ENCODE measurements around the gene GTSE1. TPM values are rescaled to one million over a fixed set of nuclear protein-coding genes. Genes with fewer than 3 reads are reported as not detected.

The GTSE1 gene
- total and polyA plus RNA-seq, 4 experiments from 2014 or later, result 0.64 TPM; not detected in 3

DNA sequence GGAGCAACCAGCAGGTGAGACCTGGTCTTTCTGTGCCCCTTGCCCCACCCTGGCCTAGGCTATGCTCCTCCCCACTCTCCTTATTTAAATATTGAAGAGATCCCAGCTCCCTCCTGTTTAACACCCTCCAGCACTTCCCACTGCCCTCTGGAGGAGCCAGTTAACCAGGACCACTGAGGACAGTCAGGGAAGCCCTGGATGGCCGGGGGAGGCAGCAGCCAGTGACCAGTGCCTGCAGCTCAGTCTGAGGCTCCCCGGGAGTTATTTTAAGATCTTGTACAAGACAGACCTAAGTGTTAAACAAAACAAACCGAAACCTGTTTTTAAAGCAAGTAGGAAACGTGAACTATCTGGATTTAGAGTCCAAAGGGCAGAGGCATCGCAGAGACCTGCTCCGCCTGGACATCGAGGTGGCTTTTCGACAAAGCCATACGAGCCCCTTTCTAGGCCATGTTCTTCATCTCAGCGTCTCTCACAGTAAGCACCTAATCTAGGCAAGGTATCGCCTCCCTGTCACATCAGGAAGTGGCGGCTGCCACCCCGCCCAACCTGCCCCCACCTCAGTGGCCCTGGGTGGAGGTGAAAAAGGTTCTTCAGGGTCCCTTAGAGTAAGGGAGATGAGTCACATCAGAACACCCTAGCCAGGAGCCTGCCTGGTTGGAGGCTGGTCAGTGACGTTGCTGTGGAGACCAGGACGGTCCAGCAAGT is 74.1 kb downstream of the GTSE1 start:
- POLR2A ChIA-PET (ENCODE audit: partially characterized antibody), result interaction anchor here (1.1 kb wide), 1 partner anchor 35 kb away, joined by 4 read pairs; the partner anchor contains the start of gene TRMU
- peaks cover 0 to 7% of the 10 kb centered on the region in 2 donors for H3K27me3 Mint-ChIP-seq
- peak overlapping the region in 7 of 8 donors; percentile 30 to 72 (median 51) for H3K4me3 Mint-ChIP-seq
- peak overlapping the region; percentile 66 to 86 (median 82) for H3K27ac Mint-ChIP-seq
- intact Hi-C loops (cut with micrococcal nuclease), result no loop called here
- Histone ChIP-seq H3K27ac (ENCODE audit: low read depth, low read length) (no peak overlapping the region), H3K36me3 (ENCODE audit: insufficient read depth, low read length) (no peaks in the 10 kb centered on the region), H3K4me1 (ENCODE audit: insufficient read depth, low read length) (peaks cover 44% of the 10 kb centered on the region), H3K4me3 (ENCODE audit: low read length in 2 of 2) (no peak overlapping the region), H3K27me3 (ENCODE audit: insufficient read depth, low read length) (no peaks in the 10 kb centered on the region), H3K9me3 (ENCODE audit: control insufficient read depth in 1 of 2, low read length in 2 of 2) (no peaks in the 10 kb centered on the region)
- H3K9me3 Mint-ChIP-seq, result peaks cover 0 to 11% (median 2%) of the 10 kb centered on the region in 8 donors
- no peaks in the 10 kb centered on the region for H3K36me3 Mint-ChIP-seq
- CTCF ChIA-PET (ENCODE audit: partially characterized antibody), result interaction anchor here (1.5 to 4.8 kb wide), 2 partner anchors 14 to 170 kb away, joined by 3 to 70 read pairs; no protein-coding TSS in a partner anchor
- DNase-seq, result peak; percentile 20 to 72 (median 41)
- peaks cover 24 to 47% (median 35%) of the 10 kb centered on the region in 4 donors for H3K4me1 Mint-ChIP-seq

DNA sequence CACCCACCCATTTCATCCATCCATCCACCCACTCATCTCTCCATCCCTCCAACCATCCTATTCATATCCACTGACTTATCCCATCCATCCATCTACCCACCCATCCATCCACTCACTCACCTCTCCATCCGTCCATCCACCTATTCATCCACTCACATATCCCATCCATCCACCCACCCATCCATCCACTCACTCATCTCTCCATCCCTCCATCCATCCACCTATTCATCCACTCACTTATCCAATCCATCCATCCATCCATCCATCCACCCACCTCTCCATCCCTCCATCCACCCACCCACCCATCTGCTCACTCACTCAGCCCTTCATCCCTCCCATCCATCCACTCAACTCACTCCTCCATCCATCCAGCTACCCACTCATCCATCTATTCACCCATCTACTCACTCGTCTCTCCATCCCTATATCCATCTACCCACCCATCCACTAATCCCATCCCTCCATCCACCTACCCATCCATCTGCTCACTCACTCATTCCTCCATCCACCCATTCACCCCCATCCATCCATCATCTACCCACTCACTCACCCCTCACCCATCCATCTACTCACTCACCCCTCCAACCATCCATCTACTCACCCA is 75.1 kb downstream of the GTSE1 start:
- Histone ChIP-seq H3K36me3 (ENCODE audit: insufficient read depth, low read length) (no peaks in the 10 kb centered on the region), H3K27me3 (ENCODE audit: insufficient read depth, low read length) (no peaks in the 10 kb centered on the region), H3K4me3 (ENCODE audit: low read length in 2 of 2) (no peak overlapping the region), H3K27ac (ENCODE audit: low read depth, low read length) (no peak overlapping the region), H3K4me1 (ENCODE audit: insufficient read depth, low read length) (peaks cover 44% of the 10 kb centered on the region), H3K9me3 (ENCODE audit: control insufficient read depth in 1 of 2, low read length in 2 of 2) (no peaks in the 10 kb centered on the region)
- POLR2A ChIA-PET (ENCODE audit: partially characterized antibody), result no interaction called here
- Mint-ChIP-seq H3K4me3 (peak overlapping the region in 2 of 8 donors; percentile 39 to 43), H3K27ac (peak overlapping the region in 2 of 7 donors; percentile 66 to 86), H3K27me3 (peaks cover 0 to 7% of the 10 kb centered on the region in 2 donors), H3K36me3 (no peaks in the 10 kb centered on the region), H3K9me3 (peaks cover 0 to 18% (median 7%) of the 10 kb centered on the region in 8 donors), H3K4me1 (peaks cover 24 to 50% (median 35%) of the 10 kb centered on the region in 4 donors)
- CTCF ChIA-PET (ENCODE audit: partially characterized antibody), result no interaction called here
- intact Hi-C loops (cut with micrococcal nuclease), result no loop called here
- no peak for DNase-seq

DNA sequence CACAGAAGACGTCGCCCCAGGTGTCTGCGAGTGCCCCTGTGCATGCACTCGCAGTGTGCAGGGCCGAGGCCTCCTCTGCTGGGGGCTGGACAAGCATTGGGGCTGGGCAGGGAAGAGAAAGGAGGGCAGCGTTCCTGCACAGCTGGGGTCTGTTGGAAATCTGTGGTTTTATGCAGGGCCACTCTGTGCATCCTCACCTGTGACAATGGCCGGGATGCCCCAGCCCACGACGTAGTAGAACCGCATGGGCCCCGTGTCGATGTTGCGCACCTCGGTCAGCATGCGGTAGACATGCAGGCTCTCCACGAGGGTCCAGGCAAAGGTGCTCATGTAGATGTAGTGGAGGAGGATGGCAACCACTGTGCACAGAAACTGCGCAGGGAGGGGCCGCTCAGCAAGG is 76.0 kb downstream of the GTSE1 start:
- H3K36me3 Mint-ChIP-seq, result no peaks in the 10 kb centered on the region
- peaks cover 0 to 23% (median 7%) of the 10 kb centered on the region in 8 donors for H3K9me3 Mint-ChIP-seq
- Histone ChIP-seq H3K27me3 (ENCODE audit: insufficient read depth, low read length) (no peaks in the 10 kb centered on the region), H3K9me3 (ENCODE audit: control insufficient read depth in 1 of 2, low read length in 2 of 2) (no peaks in the 10 kb centered on the region), H3K27ac (ENCODE audit: low read depth, low read length) (no peak overlapping the region), H3K36me3 (ENCODE audit: insufficient read depth, low read length) (no peaks in the 10 kb centered on the region), H3K4me1 (ENCODE audit: insufficient read depth, low read length) (peaks cover 44% of the 10 kb centered on the region), H3K4me3 (ENCODE audit: low read length in 2 of 2) (no peak overlapping the region)
- intact Hi-C loops (cut with micrococcal nuclease), result no loop called here
- no peak for DNase-seq
- POLR2A ChIA-PET (ENCODE audit: partially characterized antibody), result no interaction called here
- H3K27me3 Mint-ChIP-seq, result peaks cover 2 to 7% of the 10 kb centered on the region in 2 donors
- peak overlapping the region in 2 of 8 donors; percentile 46 to 49 for H3K4me3 Mint-ChIP-seq
- H3K4me1 Mint-ChIP-seq, result peaks cover 24 to 48% (median 34%) of the 10 kb centered on the region in 4 donors
- H3K27ac Mint-ChIP-seq, result peak overlapping the region in 1 of 7 donors; percentile 54
- CTCF ChIA-PET (ENCODE audit: partially characterized antibody), result no interaction called here

DNA sequence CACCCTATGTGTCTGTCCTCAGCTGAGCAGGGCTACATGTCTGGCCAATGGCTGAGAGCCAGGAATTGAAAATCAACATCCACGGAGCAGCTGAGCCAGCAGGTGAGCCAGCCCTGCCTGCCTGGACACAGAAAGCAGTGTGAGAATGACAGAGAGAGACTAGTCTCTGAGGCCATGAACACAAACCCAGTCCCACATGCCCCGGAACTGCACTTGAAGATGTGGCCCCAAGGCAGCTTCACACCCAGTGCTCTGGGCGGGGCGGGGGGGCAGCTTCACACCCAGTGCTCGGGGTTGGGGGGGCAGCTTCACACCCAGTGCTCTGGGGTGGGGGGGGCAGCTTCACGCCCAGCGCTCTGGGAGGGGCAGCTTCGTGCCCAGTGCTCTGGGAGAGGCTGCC is 76.5 kb downstream of the GTSE1 start:
- ChIA-PET CTCF (ENCODE audit: partially characterized antibody) (interaction anchor here (0.8 kb wide), 1 partner anchor 8 kb away, joined by 3 read pairs; no protein-coding TSS in a partner anchor), POLR2A (ENCODE audit: partially characterized antibody) (no interaction called here)
- intact Hi-C loops (cut with micrococcal nuclease), result no loop called here
- H3K36me3 ChIP-seq (ENCODE audit: insufficient read depth, low read length), result no peaks in the 10 kb centered on the region
- no peaks in the 10 kb centered on the region for H3K9me3 ChIP-seq (ENCODE audit: control insufficient read depth in 1 of 2, low read length in 2 of 2)
- Mint-ChIP-seq H3K27me3 (peaks cover 2 to 7% of the 10 kb centered on the region in 2 donors), H3K4me3 (peak overlapping the region in 2 of 8 donors; percentile 46 to 49), H3K9me3 (peaks cover 0 to 23% (median 7%) of the 10 kb centered on the region in 8 donors), H3K36me3 (no peaks in the 10 kb centered on the region), H3K4me1 (peaks cover 22 to 46% (median 31%) of the 10 kb centered on the region in 4 donors), H3K27ac (peak overlapping the region in 1 of 7 donors; percentile 54)
- no peak overlapping the region for H3K4me3 ChIP-seq (ENCODE audit: low read length in 2 of 2)
- H3K27me3 ChIP-seq (ENCODE audit: insufficient read depth, low read length), result no peaks in the 10 kb centered on the region
- peak in 1 of 5 donors; percentile 5 for DNase-seq
- H3K27ac ChIP-seq (ENCODE audit: low read depth, low read length), result no peak overlapping the region
- peaks cover 44% of the 10 kb centered on the region for H3K4me1 ChIP-seq (ENCODE audit: insufficient read depth, low read length)

DNA sequence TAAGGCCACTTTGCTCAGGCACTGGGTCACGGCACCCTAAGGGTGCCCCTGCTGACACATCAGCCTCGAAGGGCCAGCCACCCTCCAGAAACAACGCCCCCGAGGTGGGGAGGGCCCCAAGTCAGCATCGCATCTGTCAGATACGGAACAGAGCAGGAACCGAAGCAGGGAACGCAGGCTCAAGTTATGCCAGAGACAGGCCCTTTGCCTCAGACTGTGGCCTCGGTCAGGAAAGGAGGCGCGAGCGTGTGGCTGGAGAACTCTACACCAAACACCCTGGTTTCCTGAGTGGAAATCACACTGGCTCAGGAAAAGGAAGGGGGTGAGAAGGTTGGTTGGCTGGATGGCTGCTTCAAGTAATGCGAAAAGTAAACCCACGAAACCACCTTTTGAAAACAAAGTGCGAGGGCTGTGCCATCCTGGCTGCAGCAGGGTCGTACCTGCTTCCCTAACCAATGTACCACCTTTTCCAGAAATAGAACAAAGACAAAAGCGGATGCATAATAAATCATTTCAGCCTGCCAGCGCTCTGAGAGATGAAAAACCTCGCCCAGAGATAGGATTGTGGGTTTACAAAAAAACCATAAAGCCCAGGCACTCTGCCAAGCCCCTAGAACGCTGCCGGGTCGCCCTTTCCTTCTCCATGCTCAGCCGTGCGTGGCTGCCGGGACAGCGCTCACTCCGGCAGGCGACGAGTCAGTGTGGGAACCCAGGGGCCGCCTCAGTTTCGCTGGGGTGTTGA is 77.4 kb downstream of the GTSE1 start:
- DNase-seq, result peak in 4 of 5 donors; percentile 26 to 45 (median 40)
- peaks cover 22 to 46% (median 31%) of the 10 kb centered on the region in 4 donors for H3K4me1 Mint-ChIP-seq
- no peaks in the 10 kb centered on the region for H3K9me3 ChIP-seq (ENCODE audit: control insufficient read depth in 1 of 2, low read length in 2 of 2)
- peaks cover 44% of the 10 kb centered on the region for H3K4me1 ChIP-seq (ENCODE audit: insufficient read depth, low read length)
- ChIA-PET POLR2A (ENCODE audit: partially characterized antibody) (no interaction called here), CTCF (ENCODE audit: partially characterized antibody) (interaction anchor here (0.8 kb wide), 1 partner anchor 9 kb away, joined by 3 read pairs; no protein-coding TSS in a partner anchor)
- H3K27ac Mint-ChIP-seq, result peak overlapping the region in 5 of 7 donors; percentile 5 to 74 (median 41)
- H3K27me3 Mint-ChIP-seq, result peaks cover 2 to 7% of the 10 kb centered on the region in 2 donors
- peak overlapping the region in 7 of 8 donors; percentile 19 to 78 (median 62) for H3K4me3 Mint-ChIP-seq
- no peak overlapping the region for H3K4me3 ChIP-seq (ENCODE audit: low read length in 2 of 2)
- H3K36me3 Mint-ChIP-seq, result no peaks in the 10 kb centered on the region
- intact Hi-C loops (cut with micrococcal nuclease), result no loop called here
- no peaks in the 10 kb centered on the region for H3K27me3 ChIP-seq (ENCODE audit: insufficient read depth, low read length)
- H3K27ac ChIP-seq (ENCODE audit: low read depth, low read length), result no peak overlapping the region
- peaks cover 0 to 23% (median 7%) of the 10 kb centered on the region in 8 donors for H3K9me3 Mint-ChIP-seq
- H3K36me3 ChIP-seq (ENCODE audit: insufficient read depth, low read length), result no peaks in the 10 kb centered on the region

DNA sequence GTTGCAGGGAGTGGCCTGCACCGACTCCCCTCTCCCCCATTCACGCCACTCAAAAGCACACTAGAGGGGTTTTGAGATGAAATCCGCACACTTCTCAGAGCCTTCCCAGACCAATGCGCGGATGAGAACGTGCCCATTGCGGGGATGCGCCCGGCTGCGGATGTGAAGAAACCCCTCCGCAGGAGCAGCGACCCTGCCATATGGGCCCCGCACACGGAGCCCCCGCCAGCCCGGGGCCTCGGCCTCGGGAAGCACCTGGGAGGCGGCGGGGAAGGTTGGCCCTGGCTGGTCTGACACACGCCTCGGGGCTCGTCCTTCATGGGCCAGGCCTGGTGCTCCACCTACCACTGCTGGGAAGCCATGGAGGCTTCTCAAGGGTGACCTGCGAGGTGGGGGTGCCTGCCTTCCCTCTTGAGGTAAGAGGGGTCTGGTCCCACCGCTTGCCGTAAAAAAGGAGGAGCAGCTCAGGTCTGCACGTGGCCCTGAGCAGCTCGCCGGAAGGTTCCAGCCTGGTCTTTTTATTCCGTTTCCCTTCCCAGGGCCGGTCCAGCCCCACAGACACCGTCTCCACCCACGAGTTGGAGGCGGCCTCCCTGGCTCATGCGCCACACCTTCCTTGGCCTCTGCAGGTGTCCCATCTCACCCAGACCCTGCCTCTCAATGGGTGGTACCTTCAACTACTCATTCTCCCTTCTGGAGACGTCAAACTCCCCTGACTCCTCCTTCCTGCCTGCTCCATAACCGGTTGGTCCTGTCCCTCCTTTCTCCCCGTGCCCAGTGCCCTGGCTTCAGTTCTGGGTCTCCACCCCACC is 78.2 kb downstream of the GTSE1 start:
- intact Hi-C loops (cut with micrococcal nuclease), result no loop called here
- POLR2A ChIA-PET (ENCODE audit: partially characterized antibody), result no interaction called here
- H3K4me1 Mint-ChIP-seq, result peaks cover 21 to 45% (median 29%) of the 10 kb centered on the region in 4 donors
- Histone ChIP-seq H3K36me3 (ENCODE audit: insufficient read depth, low read length) (no peaks in the 10 kb centered on the region), H3K4me3 (ENCODE audit: low read length in 2 of 2) (no peak overlapping the region), H3K27me3 (ENCODE audit: insufficient read depth, low read length) (no peaks in the 10 kb centered on the region), H3K27ac (ENCODE audit: low read depth, low read length) (no peak overlapping the region), H3K4me1 (ENCODE audit: insufficient read depth, low read length) (peaks cover 40% of the 10 kb centered on the region), H3K9me3 (ENCODE audit: control insufficient read depth in 1 of 2, low read length in 2 of 2) (no peaks in the 10 kb centered on the region)
- H3K9me3 Mint-ChIP-seq, result peaks cover 0 to 23% (median 7%) of the 10 kb centered on the region in 8 donors
- H3K27me3 Mint-ChIP-seq, result peaks cover 2 to 7% of the 10 kb centered on the region in 2 donors
- H3K36me3 Mint-ChIP-seq, result no peaks in the 10 kb centered on the region
- CTCF ChIA-PET (ENCODE audit: partially characterized antibody), result no interaction called here
- peak overlapping the region in 7 of 8 donors; percentile 13 to 78 (median 46) for H3K4me3 Mint-ChIP-seq
- peak overlapping the region in 2 of 7 donors; percentile 41 to 74 for H3K27ac Mint-ChIP-seq
- DNase-seq, result peak in 1 of 5 donors; percentile 1
